DOHH2 (cell line): ENCODE results near the gene VSIG4.

Source experiments
- H3F3A ChIP-seq: fragments of 200-600 bp; sonication (generic), shearing (Covaris generic); 2 replicates; pipeline ENCODE4 v1.6.0; 2016; ENCODE audit warnings: antibody characterized with exemption, mild to moderate bottlenecking; ENCODE audit not compliant: control insufficient read depth, insufficient read depth
- H3K27ac ChIP-seq: fragments of 200-600 bp; sonication (generic); 2 replicates; pipeline ENCODE4 v1.5.1; 2014; ENCODE audit warnings: low read depth, mild to moderate bottlenecking, low read length, moderate library complexity
- H3K27me3 ChIP-seq: fragments of 200-600 bp; sonication (generic); 2 replicates; pipeline ENCODE4 v1.6.1; 2014; ENCODE audit warnings: mild to moderate bottlenecking, low read length, mixed read lengths; ENCODE audit not compliant: control insufficient read depth
- H3K36me3 ChIP-seq: fragments of 200-600 bp; sonication (generic); 2 replicates; pipeline ENCODE4 v1.6.1; 2014; ENCODE audit warnings: mild to moderate bottlenecking, low read length, moderate library complexity, mixed read lengths; ENCODE audit not compliant: control insufficient read depth
- H3K4me1 ChIP-seq: fragments of 200-600 bp; sonication (generic); 2 replicates; pipeline ENCODE4 v1.6.1; 2014; ENCODE audit warnings: mild to moderate bottlenecking, low read length, mixed read lengths; ENCODE audit not compliant: control insufficient read depth
- H3K4me2 ChIP-seq: fragments of 200-600 bp; sonication (generic); 2 replicates; pipeline ENCODE4 v1.6.0; 2014; ENCODE audit warnings: mild to moderate bottlenecking, low read length, moderate library complexity
- H3K4me3 ChIP-seq: fragments of 200-600 bp; sonication (generic); 2 replicates; pipeline ENCODE4 v1.5.1; 2014; ENCODE audit warnings: mild to moderate bottlenecking, low read length, mixed read lengths
- H3K79me2 ChIP-seq: fragments of 200-600 bp; sonication (generic); 2 replicates; pipeline ENCODE4 v1.6.1; 2014; ENCODE audit warnings: mild to moderate bottlenecking, low read length, mixed read lengths; ENCODE audit not compliant: control insufficient read depth
- H3K9me2 ChIP-seq: fragments of 200-600 bp; sonication (generic); replicated peaks from 2 replicates; pipeline ENCODE4 v1.6.1; 2014; ENCODE audit warnings: mild to moderate bottlenecking, low read length, mixed read lengths; ENCODE audit not compliant: control insufficient read depth
- H3K9me3 ChIP-seq: fragments of 200-600 bp; sonication (generic); 2 replicates; pipeline ENCODE4 v1.6.1; 2014; ENCODE audit warnings: antibody characterized with exemption, low read length, mixed read lengths; ENCODE audit not compliant: control insufficient read depth, insufficient read depth
- H4K20me1 ChIP-seq: fragments of 200-600 bp; sonication (generic); 2 replicates; pipeline ENCODE4 v1.6.0; 2014; ENCODE audit warnings: low read depth, mild to moderate bottlenecking, antibody characterized with exemption, low read length, moderate library complexity; ENCODE audit not compliant: control insufficient read depth, insufficient read depth
- EZH2phosphoT487 ChIP-seq: fragments of 200-600 bp; sonication (generic); IDR thresholded peaks from 2 replicates; pipeline ENCODE4 v1.6.1; 2017; ENCODE audit warnings: borderline replicate concordance, mild to moderate bottlenecking, antibody characterized with exemption, low read length, moderate library complexity, mixed read lengths
- TF ChIP-seq, protein P1 (sequence below): fragments of 200-600 bp; sonication (generic); IDR thresholded peaks from one replicate; pipeline ENCODE4 v1.5.1; 2014; ENCODE audit warnings: antibody characterized with exemption, mild to moderate bottlenecking, low read depth, low read length; ENCODE audit not compliant: poor library complexity, severe bottlenecking

Gene VSIG4

DNA sequence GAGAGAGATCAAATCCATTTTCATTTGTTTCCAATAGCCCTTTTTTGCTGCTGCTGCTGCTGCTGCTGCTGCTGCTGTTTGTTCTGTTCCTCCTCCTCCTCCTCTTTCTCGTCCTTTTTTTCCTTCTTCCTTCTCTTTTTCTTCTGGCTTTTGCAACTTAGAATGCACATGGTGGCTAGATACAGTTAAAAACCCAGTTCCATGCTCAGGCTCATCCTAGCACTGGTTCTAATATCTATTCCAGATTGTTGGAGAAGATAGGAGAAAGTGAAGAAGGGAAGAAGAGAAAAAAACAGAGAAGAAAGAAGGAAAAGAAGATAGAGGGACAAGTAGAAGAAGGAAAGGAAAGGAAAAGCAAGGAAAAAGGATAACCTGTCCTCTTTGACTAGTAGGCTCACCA, 39.7 kb downstream of the VSIG4 start:
- TF ChIP-seq, protein P1, sequence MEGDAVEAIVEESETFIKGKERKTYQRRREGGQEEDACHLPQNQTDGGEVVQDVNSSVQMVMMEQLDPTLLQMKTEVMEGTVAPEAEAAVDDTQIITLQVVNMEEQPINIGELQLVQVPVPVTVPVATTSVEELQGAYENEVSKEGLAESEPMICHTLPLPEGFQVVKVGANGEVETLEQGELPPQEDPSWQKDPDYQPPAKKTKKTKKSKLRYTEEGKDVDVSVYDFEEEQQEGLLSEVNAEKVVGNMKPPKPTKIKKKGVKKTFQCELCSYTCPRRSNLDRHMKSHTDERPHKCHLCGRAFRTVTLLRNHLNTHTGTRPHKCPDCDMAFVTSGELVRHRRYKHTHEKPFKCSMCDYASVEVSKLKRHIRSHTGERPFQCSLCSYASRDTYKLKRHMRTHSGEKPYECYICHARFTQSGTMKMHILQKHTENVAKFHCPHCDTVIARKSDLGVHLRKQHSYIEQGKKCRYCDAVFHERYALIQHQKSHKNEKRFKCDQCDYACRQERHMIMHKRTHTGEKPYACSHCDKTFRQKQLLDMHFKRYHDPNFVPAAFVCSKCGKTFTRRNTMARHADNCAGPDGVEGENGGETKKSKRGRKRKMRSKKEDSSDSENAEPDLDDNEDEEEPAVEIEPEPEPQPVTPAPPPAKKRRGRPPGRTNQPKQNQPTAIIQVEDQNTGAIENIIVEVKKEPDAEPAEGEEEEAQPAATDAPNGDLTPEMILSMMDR: no peak
- TF ChIP-seq EZH2phosphoT487: no peak
- Histone ChIP-seq H4K20me1 (no peaks in the 10 kb centered on the region), H3K9me2 (no peaks in the 10 kb centered on the region), H3K4me2 (no peak overlapping the region), H3K9me3 (no peaks in the 10 kb centered on the region), H3K27me3 (no peaks in the 10 kb centered on the region), H3K4me1 (peaks cover 51% of the 10 kb centered on the region), H3K4me3 (no peak overlapping the region), H3K27ac (no peak overlapping the region), H3K36me3 (no peaks in the 10 kb centered on the region), H3F3A (0 out of 2 replicates have a peak, but pooled peaks cover under 1% of the 10 kb centered on the region), H3K79me2 (no peaks in the 10 kb centered on the region)

DNA sequence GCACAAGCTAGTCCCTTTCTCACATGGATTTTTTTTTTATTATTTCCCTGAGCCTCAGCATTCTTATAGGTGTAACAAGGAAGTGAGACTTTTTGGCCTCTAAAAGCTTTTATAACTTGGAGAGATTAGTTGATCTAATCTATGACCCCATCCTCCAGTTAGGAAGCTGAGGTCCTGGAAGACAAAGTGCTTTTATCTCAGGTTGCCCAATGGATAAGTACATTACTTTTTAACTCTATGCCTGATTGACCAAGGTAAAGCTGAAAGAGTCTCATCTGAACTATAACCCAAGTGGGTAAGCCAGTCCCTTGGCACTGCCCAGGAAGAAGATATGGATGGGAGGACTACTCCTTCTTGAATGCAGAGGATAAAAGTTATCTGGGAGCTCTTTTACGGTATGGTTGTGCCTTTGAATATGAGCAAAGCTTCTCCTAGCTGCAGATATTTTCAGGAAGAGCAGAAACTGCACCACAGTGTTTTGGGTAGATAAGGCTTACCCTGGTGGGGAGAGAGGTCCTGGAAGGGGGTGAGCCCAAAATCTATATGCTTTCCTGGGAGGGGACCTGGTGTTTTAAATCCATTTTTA, 40.2 kb downstream of the VSIG4 start:
- Histone ChIP-seq H3K27me3 (no peaks in the 10 kb centered on the region), H3F3A (no peaks in the 10 kb centered on the region), H3K79me2 (no peaks in the 10 kb centered on the region), H3K27ac (no peak overlapping the region), H3K36me3 (no peaks in the 10 kb centered on the region), H3K4me3 (no peak overlapping the region), H4K20me1 (no peaks in the 10 kb centered on the region), H3K4me1 (peaks cover 46% of the 10 kb centered on the region), H3K9me3 (no peaks in the 10 kb centered on the region), H3K4me2 (no peak overlapping the region), H3K9me2 (no peaks in the 10 kb centered on the region)
- TF ChIP-seq, protein P1: no peak
- TF ChIP-seq EZH2phosphoT487: no peak

DNA sequence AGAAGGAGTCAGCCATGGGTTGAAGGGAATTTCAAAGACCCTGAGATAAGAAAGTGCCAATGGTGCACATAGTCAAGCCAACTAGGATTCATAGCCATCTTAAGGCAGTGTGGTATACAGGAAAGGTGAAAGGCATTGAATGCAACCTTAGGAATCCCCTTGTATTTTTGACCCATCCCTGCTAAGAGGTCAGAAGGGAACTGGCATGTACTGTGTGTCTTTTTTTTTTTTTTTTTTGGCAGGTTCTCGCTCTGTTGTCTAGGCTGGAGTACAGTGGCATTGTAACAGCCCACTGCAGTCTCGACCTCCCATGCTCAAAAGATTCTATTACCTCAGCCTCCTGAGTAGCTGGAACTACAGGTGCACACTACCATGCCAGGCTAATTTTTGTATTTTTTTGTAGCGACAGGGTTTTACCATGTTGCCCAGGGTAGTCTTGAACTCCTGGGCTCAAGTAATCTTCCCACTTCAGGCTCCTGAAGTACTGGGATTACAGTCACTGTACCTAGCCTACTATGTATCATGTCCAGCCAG, 40.8 kb downstream of the VSIG4 start:
- no peak overlapping the region for H3K27ac ChIP-seq
- no peak overlapping the region for H3K4me3 ChIP-seq
- H3F3A ChIP-seq: no peaks in the 10 kb centered on the region
- H3K4me2 ChIP-seq: no peak overlapping the region
- H3K4me1 ChIP-seq: peaks cover 40% of the 10 kb centered on the region
- H3K27me3 ChIP-seq: no peaks in the 10 kb centered on the region
- H3K79me2 ChIP-seq: no peaks in the 10 kb centered on the region
- no peaks in the 10 kb centered on the region for H3K9me3 ChIP-seq
- H4K20me1 ChIP-seq: no peaks in the 10 kb centered on the region
- TF ChIP-seq, protein P1: no peak
- no peak for TF ChIP-seq EZH2phosphoT487
- H3K36me3 ChIP-seq: no peaks in the 10 kb centered on the region
- H3K9me2 ChIP-seq: no peaks in the 10 kb centered on the region
